GM10266 (cell line): ENCODE results near the gene CTIF.

ENCODE experiments used
- DNase-seq: peaks from one replicate; pipeline ENCODE4 v3.0.0; 2012; ENCODE audit errors: extremely low spot score
- TF ChIP-seq, protein P1 (sequence below): IDR thresholded peaks from 2 replicates; pipeline ENCODE4 v1.5.1; 2012; ENCODE audit warnings: mild to moderate bottlenecking, low read depth; ENCODE audit not compliant: control insufficient read depth, insufficient read depth; ENCODE audit errors: missing control alignments

The CTIF gene

DNA sequence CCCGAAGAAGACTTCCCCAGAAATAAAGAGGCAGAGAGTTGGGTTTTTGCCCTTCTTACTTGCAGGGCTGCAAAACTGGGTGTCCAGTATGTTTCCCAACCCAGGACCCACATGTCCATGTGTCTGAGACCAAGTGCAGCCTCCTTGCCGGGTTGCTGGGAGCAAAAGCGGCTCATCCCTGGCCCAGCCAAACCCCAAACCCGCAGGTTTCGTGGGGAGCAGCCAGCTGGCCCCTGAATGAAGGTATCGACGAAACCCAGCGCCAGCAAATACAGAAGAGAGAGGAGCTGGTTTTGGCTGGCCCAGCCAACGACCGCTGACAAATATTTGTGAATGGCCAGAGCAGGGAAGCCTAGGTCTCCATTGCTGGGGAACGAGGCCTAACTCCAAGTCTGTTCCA is 214.9 kb downstream of the CTIF start:
- no peak for DNase-seq
- TF ChIP-seq, protein P1, sequence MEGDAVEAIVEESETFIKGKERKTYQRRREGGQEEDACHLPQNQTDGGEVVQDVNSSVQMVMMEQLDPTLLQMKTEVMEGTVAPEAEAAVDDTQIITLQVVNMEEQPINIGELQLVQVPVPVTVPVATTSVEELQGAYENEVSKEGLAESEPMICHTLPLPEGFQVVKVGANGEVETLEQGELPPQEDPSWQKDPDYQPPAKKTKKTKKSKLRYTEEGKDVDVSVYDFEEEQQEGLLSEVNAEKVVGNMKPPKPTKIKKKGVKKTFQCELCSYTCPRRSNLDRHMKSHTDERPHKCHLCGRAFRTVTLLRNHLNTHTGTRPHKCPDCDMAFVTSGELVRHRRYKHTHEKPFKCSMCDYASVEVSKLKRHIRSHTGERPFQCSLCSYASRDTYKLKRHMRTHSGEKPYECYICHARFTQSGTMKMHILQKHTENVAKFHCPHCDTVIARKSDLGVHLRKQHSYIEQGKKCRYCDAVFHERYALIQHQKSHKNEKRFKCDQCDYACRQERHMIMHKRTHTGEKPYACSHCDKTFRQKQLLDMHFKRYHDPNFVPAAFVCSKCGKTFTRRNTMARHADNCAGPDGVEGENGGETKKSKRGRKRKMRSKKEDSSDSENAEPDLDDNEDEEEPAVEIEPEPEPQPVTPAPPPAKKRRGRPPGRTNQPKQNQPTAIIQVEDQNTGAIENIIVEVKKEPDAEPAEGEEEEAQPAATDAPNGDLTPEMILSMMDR, result no peak

DNA sequence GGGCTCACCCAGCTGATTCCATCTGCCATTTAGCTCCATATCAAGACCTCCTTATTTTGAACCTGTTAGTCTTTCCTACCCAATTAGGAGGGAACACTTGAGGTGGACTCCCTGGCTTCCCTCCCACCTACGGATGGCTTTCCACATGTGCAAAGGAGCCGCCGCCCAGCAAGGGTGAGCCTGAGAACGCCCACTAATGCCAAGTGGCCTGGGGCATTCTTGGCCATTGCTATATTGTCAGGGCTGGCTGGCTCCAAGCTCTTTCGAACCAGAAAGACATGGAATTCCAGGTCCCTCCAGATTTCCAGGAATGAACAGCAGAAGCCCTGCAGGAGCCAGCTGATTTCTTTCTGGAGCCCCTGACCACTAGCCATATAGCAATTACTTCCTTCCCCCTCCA is 215.7 kb downstream of the CTIF start:
- no peak for DNase-seq
- TF ChIP-seq, protein P1, result no peak

DNA sequence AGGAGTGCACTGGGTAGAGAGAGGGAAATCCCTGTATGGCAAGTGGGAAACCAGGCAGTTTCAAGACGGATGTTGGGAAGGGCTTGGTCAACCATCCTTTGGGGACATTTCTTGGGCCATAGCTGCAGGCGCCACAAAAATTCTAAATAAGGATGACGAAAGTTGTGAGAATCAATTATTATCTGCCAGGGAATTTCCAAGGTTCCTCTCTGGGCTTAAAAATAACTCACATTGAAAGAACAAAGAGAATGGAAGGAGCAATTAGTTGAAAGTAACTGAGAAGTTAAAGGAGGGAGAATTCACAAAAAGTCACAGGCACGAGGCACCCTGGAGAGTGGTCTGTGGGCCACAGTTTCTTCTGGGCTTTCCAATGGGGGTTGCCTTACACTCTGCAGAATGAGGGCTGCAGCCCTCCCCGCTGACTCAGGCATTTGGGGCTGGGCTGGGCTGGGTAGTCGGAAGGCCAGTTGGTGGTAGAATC is 216.2 kb downstream of the CTIF start:
- DNase-seq, result peak; percentile 72

DNA sequence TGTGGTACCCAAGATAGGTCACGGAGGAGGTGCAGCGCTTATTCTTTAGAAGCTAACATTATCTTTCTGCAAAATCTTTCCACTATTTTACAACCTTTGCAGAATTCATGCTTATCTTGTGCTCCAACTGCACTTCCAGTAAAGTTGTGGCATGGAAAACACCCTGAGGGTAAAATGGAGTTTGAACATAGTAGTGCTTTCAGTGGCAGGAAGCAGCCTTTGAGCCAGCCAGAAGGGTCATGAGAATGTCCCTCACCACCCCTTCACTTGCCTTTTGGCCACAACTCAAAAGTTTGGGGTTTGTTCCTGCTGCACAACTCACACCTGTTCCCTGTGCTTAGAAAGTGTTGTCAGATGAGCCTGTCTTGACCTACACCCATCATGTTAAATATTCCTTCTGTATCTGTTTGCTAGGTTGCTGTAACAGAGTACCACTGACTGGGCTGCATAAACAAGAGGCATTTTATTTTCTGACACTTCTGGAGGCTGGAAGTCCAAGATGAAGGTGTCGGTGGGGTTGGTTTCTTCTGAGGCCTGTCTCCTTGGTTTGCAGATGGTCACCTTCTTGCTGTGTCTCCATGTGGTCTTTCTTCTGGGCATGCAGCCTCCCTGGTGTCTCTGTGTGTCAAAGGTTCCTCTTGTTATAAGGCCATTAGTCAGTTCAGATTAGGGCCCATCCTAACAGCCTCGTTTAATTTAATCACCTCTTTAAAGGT is 217.8 kb downstream of the CTIF start:
- DNase-seq, result no peak
- TF ChIP-seq, protein P1, result no peak

More for the DNA sequence above, 216.2 kb downstream of the CTIF start:
- TF ChIP-seq, protein P1, result no peak

DNA sequence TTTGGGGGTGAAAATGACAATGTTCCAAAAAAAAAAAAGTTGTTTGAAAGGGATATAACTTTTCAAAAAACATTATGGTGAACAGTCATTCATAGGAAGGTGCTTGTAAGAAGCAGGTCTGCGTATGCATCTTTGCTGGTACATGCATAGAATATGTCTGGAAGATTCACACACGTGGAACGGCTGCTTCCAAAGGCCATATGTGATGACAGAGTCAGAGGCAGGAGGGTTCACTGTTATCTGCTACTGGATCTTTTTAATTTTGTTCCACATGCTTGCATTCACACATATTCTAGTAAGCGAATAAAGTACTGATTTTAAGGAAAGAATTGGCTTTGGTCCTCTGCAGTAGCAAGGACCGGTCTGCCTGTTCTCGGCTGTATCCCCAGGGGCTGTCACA is 218.5 kb downstream of the CTIF start:
- DNase-seq, result no peak
- TF ChIP-seq, protein P1, result no peak

DNA sequence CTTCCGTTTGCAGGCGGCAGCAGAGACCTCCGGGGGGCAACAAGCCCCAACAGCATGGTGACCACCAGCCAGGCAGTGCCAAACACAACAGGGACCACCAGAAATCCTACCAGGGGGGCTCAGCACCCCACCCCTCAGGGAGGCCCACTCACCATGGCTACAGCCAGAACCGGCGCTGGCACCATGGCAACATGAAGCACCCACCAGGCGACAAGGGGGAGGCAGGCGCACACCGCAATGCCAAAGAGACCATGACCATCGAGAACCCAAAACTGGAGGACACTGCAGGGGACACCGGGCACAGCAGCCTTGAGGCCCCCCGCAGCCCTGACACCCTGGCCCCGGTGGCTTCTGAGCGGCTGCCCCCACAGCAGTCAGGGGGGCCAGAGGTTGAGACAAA is 219.1 kb downstream of the CTIF start:
- DNase-seq, result no peak
- TF ChIP-seq, protein P1, result no peak

DNA sequence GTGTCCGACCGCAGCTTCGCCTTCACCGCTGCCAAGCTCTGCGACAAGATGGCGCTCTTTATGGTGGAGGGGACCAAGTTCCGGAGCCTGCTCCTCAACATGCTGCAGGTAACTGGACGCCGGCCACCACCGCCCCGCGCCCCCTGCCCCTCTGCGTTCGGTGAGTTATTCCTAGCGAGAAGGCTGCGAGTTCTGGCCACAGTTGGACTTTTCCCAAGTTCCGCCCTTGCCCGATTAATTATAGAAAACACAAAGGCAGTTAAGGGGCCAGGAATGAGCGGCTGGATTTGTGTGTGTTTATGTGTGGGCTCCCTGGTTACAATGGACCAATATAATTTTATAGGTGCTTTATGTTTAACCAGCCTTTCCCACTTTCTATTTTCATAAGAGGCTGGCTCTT is 222.8 kb downstream of the CTIF start:
- no peak for DNase-seq
- TF ChIP-seq, protein P1, result no peak
